Kidney (tissue), 14 donors: Measurements from ENCODE around the gene SLC41A3. TPM values are rescaled to one million over a fixed set of nuclear protein-coding genes. Genes with fewer than 3 reads are reported as not detected.
"Not testable (repeated sequence)": the region's sequence is repeated elsewhere in the genome, so short reads cannot be mapped to it uniquely, and the experiment has no call there.

Source experiments
- DNase-seq, 5 donors: peaks; one replicate each; pipeline ENCODE4 v3.0.0-alpha.2; 2013 to 2020
- FAIRE-seq: peaks from 2 replicates; lab custom pipeline; 2012; peaks lifted over from hg19 to GRCh38; lab: Jason Lieb, UNC
- H3K27ac ChIP-seq, 2 donors: one replicate each; pipeline ENCODE4 v1.7.0; 2013; ENCODE audit warnings: low read depth in 2 of 2, low read length in 2 of 2, inconsistent platforms in 1 of 2
- H3K27me3 ChIP-seq: one replicate; pipeline ENCODE4 v1.7.1; 2013; ENCODE audit warnings: low read length, inconsistent platforms; ENCODE audit not compliant: control insufficient read depth, insufficient read depth
- H3K36me3 ChIP-seq, 3 donors: one replicate each; pipeline versions ENCODE4 v1.7.0 to v1.7.1; 2013; ENCODE audit warnings: low read length in 3 of 3, control low read depth in 1 of 3, inconsistent platforms in 1 of 3; ENCODE audit not compliant: insufficient read depth in 3 of 3, control insufficient read depth in 2 of 3
- H3K4me1 ChIP-seq, 3 donors: one replicate each; pipeline versions ENCODE4 v1.7.0 to v1.7.1; 2013; ENCODE audit warnings: low read length in 3 of 3, inconsistent platforms in 1 of 3, low read depth in 1 of 3; ENCODE audit not compliant: control insufficient read depth in 2 of 3, insufficient read depth in 2 of 3
- H3K4me3 ChIP-seq, 3 donors: one replicate each; pipeline versions ENCODE4 v1.7.0 to v1.8.1; 2013; ENCODE audit warnings: low read length in 3 of 3, control low read depth in 1 of 3, inconsistent platforms in 1 of 3
- H3K9ac ChIP-seq, 3 donors: one replicate each; pipeline versions ENCODE4 v1.7.0 to v1.7.1; 2013; ENCODE audit warnings: low read length in 3 of 3, control low read depth in 1 of 3, inconsistent platforms in 1 of 3
- H3K9me3 ChIP-seq, 3 donors: one replicate each; pipeline versions ENCODE4 v1.7.0 to v1.7.1; 2013; ENCODE audit warnings: low read length in 3 of 3, control low read depth in 1 of 3, inconsistent platforms in 1 of 3; ENCODE audit not compliant: control insufficient read depth in 2 of 3, insufficient read depth in 1 of 3
- intact Hi-C: fragments of 100-400 bp; cut with DNase I; formaldehyde crosslinking; loops from one replicate; pipeline ENCODE4 v1.11.1; 2022
- polyA plus RNA-seq: library from polyadenylated mRNA; stranded (reverse); fragments of 350-450 nt; fragmentation: Illumina TruSeq; extraction: RNeasy Lipid Tissue Mini Kit (QIAGEN cat#74804); gene quantifications from one replicate; pipeline ENCODE4 v1.2.3, GENCODE V29; 2014; ENCODE audit warnings: low read depth, low replicate concordance; ENCODE audit not compliant: insufficient read depth
- total RNA-seq: library from RNA; stranded (reverse); fragmentation: NEBNext Ultra II Directional; extraction: Animal tissue kit (Norgen Biotek cat#: 25700); gene quantifications from one replicate; pipeline ENCODE4 v1.2.1, GENCODE V29; 2021
- TF ChIP-seq, protein P1 (sequence below): IDR thresholded peaks from 3 replicates; pipeline ENCODE4 v1.5.1; 2012; ENCODE audit warnings: mild to moderate bottlenecking, moderate library complexity, borderline replicate concordance; ENCODE audit not compliant: insufficient read depth; ENCODE audit errors: extremely low read depth
- donor health status: control.
- donor health status: control.
- donor health status: control.
- donor health status: control.
- donor health status: control.
- donor health status: DM: yes; HTN: yes; CAD: no.
- donor health status: Normal renal cell carcinoma (clear cell type).

The SLC41A3 gene
- total and polyA plus RNA-seq, 2 donors from 2014 or later = 31.6 to 74.3 TPM

GRCh38 chr3:126004217-126004616, 79.7 kb downstream of the SLC41A3 start:
- FAIRE-seq (no peak), DNase-seq (no peak)
- intact Hi-C loops = no loop called here
- H3K9ac ChIP-seq = no peak overlapping the region
- peaks cover 6 to 8% (median 6%) of the 10 kb centered on the region in 3 donors for H3K36me3 ChIP-seq
- no peak overlapping the region for H3K4me3 ChIP-seq
- H3K27me3 ChIP-seq = no peaks in the 10 kb centered on the region
- TF ChIP-seq, protein P1, sequence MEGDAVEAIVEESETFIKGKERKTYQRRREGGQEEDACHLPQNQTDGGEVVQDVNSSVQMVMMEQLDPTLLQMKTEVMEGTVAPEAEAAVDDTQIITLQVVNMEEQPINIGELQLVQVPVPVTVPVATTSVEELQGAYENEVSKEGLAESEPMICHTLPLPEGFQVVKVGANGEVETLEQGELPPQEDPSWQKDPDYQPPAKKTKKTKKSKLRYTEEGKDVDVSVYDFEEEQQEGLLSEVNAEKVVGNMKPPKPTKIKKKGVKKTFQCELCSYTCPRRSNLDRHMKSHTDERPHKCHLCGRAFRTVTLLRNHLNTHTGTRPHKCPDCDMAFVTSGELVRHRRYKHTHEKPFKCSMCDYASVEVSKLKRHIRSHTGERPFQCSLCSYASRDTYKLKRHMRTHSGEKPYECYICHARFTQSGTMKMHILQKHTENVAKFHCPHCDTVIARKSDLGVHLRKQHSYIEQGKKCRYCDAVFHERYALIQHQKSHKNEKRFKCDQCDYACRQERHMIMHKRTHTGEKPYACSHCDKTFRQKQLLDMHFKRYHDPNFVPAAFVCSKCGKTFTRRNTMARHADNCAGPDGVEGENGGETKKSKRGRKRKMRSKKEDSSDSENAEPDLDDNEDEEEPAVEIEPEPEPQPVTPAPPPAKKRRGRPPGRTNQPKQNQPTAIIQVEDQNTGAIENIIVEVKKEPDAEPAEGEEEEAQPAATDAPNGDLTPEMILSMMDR = no peak
- no peaks in the 10 kb centered on the region for H3K9me3 ChIP-seq
- H3K27ac ChIP-seq = no peak overlapping the region
- H3K4me1 ChIP-seq = no peaks in the 10 kb centered on the region

- FAIRE-seq (no peak), DNase-seq (no peak)
- peaks cover 6 to 8% (median 6%) of the 10 kb centered on the region in 3 donors for H3K36me3 ChIP-seq
- no peak overlapping the region for H3K9ac ChIP-seq
- intact Hi-C loops = no loop called here
- H3K4me1 ChIP-seq = no peaks in the 10 kb centered on the region
- H3K4me3 ChIP-seq = no peak overlapping the region
- TF ChIP-seq, protein P1 = no peak
- no peak overlapping the region for H3K27ac ChIP-seq
- H3K27me3 ChIP-seq = no peaks in the 10 kb centered on the region
- H3K9me3 ChIP-seq = no peaks in the 10 kb centered on the region
Measured at GRCh38 chr3:126003447-126004190, 80.3 kb downstream of the SLC41A3 start.

DNA sequence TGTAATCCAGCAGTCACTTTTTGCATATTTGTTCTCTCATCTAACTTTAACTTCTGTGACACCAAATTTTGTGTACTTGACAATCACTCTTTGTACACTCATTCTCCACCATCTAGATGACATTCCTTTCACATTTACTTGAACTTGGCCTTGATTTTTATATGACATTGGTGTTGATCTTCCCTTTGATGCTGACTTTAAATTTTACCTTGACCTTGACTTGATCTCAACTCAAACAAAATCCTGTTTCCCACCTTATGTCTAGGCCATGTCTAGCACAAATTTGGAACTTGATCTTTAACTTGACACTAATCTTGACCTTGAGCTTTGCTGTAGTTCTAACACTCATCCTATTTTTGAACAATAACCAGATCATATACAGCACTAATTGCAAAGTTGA, 81.7 kb downstream of the SLC41A3 start:
- intact Hi-C loops = no loop called here
- TF ChIP-seq, protein P1 = no peak
- no peaks in the 10 kb centered on the region for H3K4me1 ChIP-seq
- no peak overlapping the region for H3K9ac ChIP-seq
- H3K27ac ChIP-seq = no peak overlapping the region
- no peaks in the 10 kb centered on the region for H3K27me3 ChIP-seq
- FAIRE-seq = no peak
- H3K9me3 ChIP-seq = no peaks in the 10 kb centered on the region
- DNase-seq = no peak
- H3K36me3 ChIP-seq = peaks cover 0 to 3% (median 2%) of the 10 kb centered on the region in 3 donors
- H3K4me3 ChIP-seq = no peak overlapping the region

GRCh38 chr3:125996751-125997150, 87.2 kb downstream of the SLC41A3 start:
- H3K4me1 ChIP-seq, H3K27me3 ChIP-seq, H3K4me3 ChIP-seq, H3K9ac ChIP-seq, FAIRE-seq, intact Hi-C loops, H3K9me3 ChIP-seq, H3K27ac ChIP-seq, H3K36me3 ChIP-seq: not testable (repeated sequence)
- DNase-seq = peak in 1 of 5 donors; percentile 22
